GM18502 (cell line): ENCODE data around the gene THUMPD2.

Source experiments
- ATAC-seq: cut with Tn5 transposase; IDR thresholded peaks from one replicate; pipeline ENCODE4 v1.9.1; 2021; ENCODE audit warnings: mild to moderate bottlenecking; ENCODE audit not compliant: unreplicated experiment, poor library complexity

THUMPD2 gene

GRCh38 chr2:39686456-39686855 is 92.6 kb downstream of the THUMPD2 start:
- ATAC-seq: no peak
